GM10266 (cell line): ENCODE results near the gene MRAP.

Experiments used
- DNase-seq: peaks from one replicate; pipeline ENCODE4 v3.0.0; 2012; ENCODE audit errors: extremely low spot score
- CTCF ChIP-seq: IDR thresholded peaks from 2 replicates; pipeline ENCODE4 v1.5.1; 2012; ENCODE audit warnings: mild to moderate bottlenecking, low read depth; ENCODE audit not compliant: control insufficient read depth, insufficient read depth; ENCODE audit errors: missing control alignments

MRAP gene

GRCh38 chr21:32298658-32299081 lies at the start of gene MRAP:
TSS of gene MRAP (plus strand) at chr21:32298855. CDS start at chr21:32298972, 117 bp downstream.
- DNase-seq, result no peak
- no peak for TF ChIP-seq CTCF

GRCh38 chr21:32249511-32250280 lies 49.0 kb upstream of the MRAP start:
- DNase-seq, result no peak
- TF ChIP-seq CTCF, result no peak

- DNase-seq, result no peak
- no peak for TF ChIP-seq CTCF
Measured at GRCh38 chr21:32252136-32252535, 46.5 kb upstream of the MRAP start.

- no peak for TF ChIP-seq CTCF
- no peak for DNase-seq
Measured at GRCh38 chr21:32253215-32253641, 45.4 kb upstream of the MRAP start.

GRCh38 chr21:32256251-32256650 lies 42.4 kb upstream of the MRAP start:
- no peak for TF ChIP-seq CTCF
- DNase-seq, result no peak

- no peak for DNase-seq
Measured at GRCh38 chr21:32256873-32257620, 41.6 kb upstream of the MRAP start.

More at GRCh38 chr21:32256873-32257620, 41.6 kb upstream of the MRAP start:
- TF ChIP-seq CTCF, result no peak
